WERI-Rb-1 (cell line): ENCODE measurements around the gene GSTA3.
"Not testable (repeated sequence)": the region's sequence is repeated elsewhere in the genome, so short reads cannot be mapped to it uniquely, and the experiment has no call there.

ENCODE experiments used
- DNase-seq: peaks from one replicate; pipeline ENCODE4 v3.0.0-alpha.2; 2020
- H3K27ac ChIP-seq: fragments of 250-450 bp; sonication (Bioruptor Pico); 2 replicates; pipeline ENCODE4 v1.5.1; 2020; ENCODE audit warnings: mild to moderate bottlenecking, moderate library complexity
- H3K27me3 ChIP-seq: fragments of 250-450 bp; sonication (Bioruptor Pico); 2 replicates; pipeline ENCODE4 v1.5.1; 2021; ENCODE audit warnings: mild to moderate bottlenecking, low read depth, moderate library complexity; ENCODE audit not compliant: insufficient read depth, severe bottlenecking
- H3K36me3 ChIP-seq: fragments of 250-450 bp; sonication (Bioruptor Pico); 2 replicates; pipeline ENCODE4 v1.5.1; 2020; ENCODE audit warnings: mild to moderate bottlenecking, moderate library complexity
- H3K4me3 ChIP-seq: 2 replicates; pipeline ENCODE4 v1.5.1; 2011; ENCODE audit warnings: low read depth, mild to moderate bottlenecking, control low read depth, low read length
- H3K9me3 ChIP-seq: fragments of 250-450 bp; sonication (Bioruptor Pico); 2 replicates; pipeline ENCODE4 v1.5.1; 2021; ENCODE audit warnings: mild to moderate bottlenecking, moderate library complexity; ENCODE audit not compliant: severe bottlenecking
- CTCF ChIP-seq: IDR thresholded peaks from 2 replicates; pipeline ENCODE4 v1.5.1; 2011; ENCODE audit warnings: low read depth, mild to moderate bottlenecking, control low read depth, inconsistent platforms, low read length

Gene GSTA3

GRCh38 chr6:52925919-52926792 lies 16.7 kb upstream of the GSTA3 start:
- Histone ChIP-seq H3K27ac (peak overlapping the region; percentile 67), H3K36me3 (no peaks in the 10 kb centered on the region), H3K9me3 (peaks cover 2% of the 10 kb centered on the region), H3K27me3 (no peaks in the 10 kb centered on the region), H3K4me3 (peak overlapping the region; percentile 36)
- DNase-seq, result peak; percentile 88
- TF ChIP-seq CTCF, result no peak

- no peak overlapping the region for H3K4me3 ChIP-seq
- H3K9me3 ChIP-seq, result peaks cover 2% of the 10 kb centered on the region
- no peaks in the 10 kb centered on the region for H3K27me3 ChIP-seq
- H3K27ac ChIP-seq, result peak overlapping the region; percentile 79
- no peaks in the 10 kb centered on the region for H3K36me3 ChIP-seq
- no peak for DNase-seq
- TF ChIP-seq CTCF, result no peak
Observed at GRCh38 chr6:52925042-52925441, 15.5 kb upstream of the GSTA3 start.

GRCh38 chr6:52923689-52924088 lies 14.2 kb upstream of the GSTA3 start:
- not testable (repeated sequence) for H3K27me3 ChIP-seq, H3K4me3 ChIP-seq, DNase-seq, H3K9me3 ChIP-seq, H3K36me3 ChIP-seq
- peak overlapping the region; percentile 79 for H3K27ac ChIP-seq

- H3K27me3 ChIP-seq, result no peaks in the 10 kb centered on the region
- H3K4me3 ChIP-seq, result no peak overlapping the region
- H3K9me3 ChIP-seq, result no peaks in the 10 kb centered on the region
- DNase-seq, result no peak
- H3K27ac ChIP-seq, result peak overlapping the region; percentile 48
- no peak for TF ChIP-seq CTCF
- H3K36me3 ChIP-seq, result no peaks in the 10 kb centered on the region
Observed at GRCh38 chr6:52922161-52922560, 12.7 kb upstream of the GSTA3 start.

- no peaks in the 10 kb centered on the region for H3K27me3 ChIP-seq
- no peak for DNase-seq
- no peaks in the 10 kb centered on the region for H3K36me3 ChIP-seq
- no peak overlapping the region for H3K4me3 ChIP-seq
- no peak overlapping the region for H3K27ac ChIP-seq
- H3K9me3 ChIP-seq, result no peaks in the 10 kb centered on the region
- no peak for TF ChIP-seq CTCF
Observed at GRCh38 chr6:52921743-52922142, 12.2 kb upstream of the GSTA3 start.

GRCh38 chr6:52919511-52919910 lies 10.0 kb upstream of the GSTA3 start:
- not testable (repeated sequence) for H3K27me3 ChIP-seq, H3K9me3 ChIP-seq, DNase-seq, H3K4me3 ChIP-seq, H3K27ac ChIP-seq, H3K36me3 ChIP-seq

GRCh38 chr6:52918771-52919170 lies 9.3 kb upstream of the GSTA3 start:
- H3K27ac ChIP-seq, H3K27me3 ChIP-seq, DNase-seq, H3K36me3 ChIP-seq, H3K9me3 ChIP-seq, H3K4me3 ChIP-seq: not testable (repeated sequence)

GRCh38 chr6:52918027-52918686 lies 8.7 kb upstream of the GSTA3 start:
- H3K4me3 ChIP-seq, H3K9me3 ChIP-seq, H3K27me3 ChIP-seq, DNase-seq, H3K36me3 ChIP-seq, H3K27ac ChIP-seq: not testable (repeated sequence)
